MM.1S (cell line): ENCODE measurements around the gene PHKG1.

Source experiments
- CTCF ChIP-seq: fragments of 300-600 bp; sonication (generic); IDR thresholded peaks from 2 replicates; pipeline ENCODE4 v1.5.1; 2016; ENCODE audit warnings: antibody characterized with exemption, low read length, mixed read lengths
- EZH2phosphoT487 ChIP-seq: fragments of 300-600 bp; sonication (generic); IDR thresholded peaks from 2 replicates; pipeline ENCODE4 v1.6.1; 2018; ENCODE audit warnings: antibody characterized with exemption, low read length

GRCh38 chr7:56087445-56087844 is 5.3 kb downstream of the PHKG1 start:
- TF ChIP-seq CTCF (no peak), EZH2phosphoT487 (no peak)
